Measurements from ENCODE around the gene TOR1B.
A peak's percentile ranks its signal among the peaks of the same experiment; 100 is the strongest.

Gene TOR1B

GRCh38 chr9:129826759-129827158, 23.8 kb downstream of the TOR1B start:
- TF ChIP-seq, protein P1, sequence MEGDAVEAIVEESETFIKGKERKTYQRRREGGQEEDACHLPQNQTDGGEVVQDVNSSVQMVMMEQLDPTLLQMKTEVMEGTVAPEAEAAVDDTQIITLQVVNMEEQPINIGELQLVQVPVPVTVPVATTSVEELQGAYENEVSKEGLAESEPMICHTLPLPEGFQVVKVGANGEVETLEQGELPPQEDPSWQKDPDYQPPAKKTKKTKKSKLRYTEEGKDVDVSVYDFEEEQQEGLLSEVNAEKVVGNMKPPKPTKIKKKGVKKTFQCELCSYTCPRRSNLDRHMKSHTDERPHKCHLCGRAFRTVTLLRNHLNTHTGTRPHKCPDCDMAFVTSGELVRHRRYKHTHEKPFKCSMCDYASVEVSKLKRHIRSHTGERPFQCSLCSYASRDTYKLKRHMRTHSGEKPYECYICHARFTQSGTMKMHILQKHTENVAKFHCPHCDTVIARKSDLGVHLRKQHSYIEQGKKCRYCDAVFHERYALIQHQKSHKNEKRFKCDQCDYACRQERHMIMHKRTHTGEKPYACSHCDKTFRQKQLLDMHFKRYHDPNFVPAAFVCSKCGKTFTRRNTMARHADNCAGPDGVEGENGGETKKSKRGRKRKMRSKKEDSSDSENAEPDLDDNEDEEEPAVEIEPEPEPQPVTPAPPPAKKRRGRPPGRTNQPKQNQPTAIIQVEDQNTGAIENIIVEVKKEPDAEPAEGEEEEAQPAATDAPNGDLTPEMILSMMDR (IDR thresholded peaks at IDR 0.05) = no peak
- Histone ChIP-seq H3K4me3 (no peak overlapping the region), H3K27ac (no peak overlapping the region)
- no peak for DNase-seq (ENCODE audit: low spot score)

GRCh38 chr9:129828051-129828450, 25.1 kb downstream of the TOR1B start:
- TF ChIP-seq, protein P1 (IDR thresholded peaks at IDR 0.05) = no peak
- H3K4me3 ChIP-seq = no peak overlapping the region
- DNase-seq (ENCODE audit: low spot score) = no peak
- no peak overlapping the region for H3K27ac ChIP-seq

DNA sequence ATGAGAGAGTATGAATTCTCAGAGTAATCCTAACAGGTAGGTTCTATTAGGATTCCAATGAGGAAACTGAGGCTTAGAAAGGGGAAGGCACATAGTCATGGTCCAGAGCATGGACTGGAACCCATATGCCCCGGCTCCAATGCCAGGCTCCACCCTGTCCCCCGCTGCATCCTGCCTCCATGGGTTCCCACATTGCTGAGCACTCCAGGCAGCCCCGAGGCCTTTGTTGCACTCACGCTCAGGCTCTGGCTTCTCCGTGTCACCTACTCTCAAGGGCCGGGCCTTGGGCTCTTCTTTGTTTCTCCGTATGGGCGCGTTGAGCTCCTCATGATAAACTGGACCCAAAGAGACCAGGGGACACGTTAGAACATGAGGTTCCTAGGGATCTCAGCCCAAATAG, 26.0 kb downstream of the TOR1B start:
- no peak for DNase-seq (ENCODE audit: low spot score)
- Histone ChIP-seq H3K27ac (no peak overlapping the region), H3K4me3 (no peak overlapping the region)
- TF ChIP-seq, protein P1 (IDR thresholded peaks at IDR 0.05) = no peak

GRCh38 chr9:129832982-129833381, 30.0 kb downstream of the TOR1B start:
- no peak for DNase-seq (ENCODE audit: low spot score)
- H3K4me3 ChIP-seq = no peak overlapping the region
- no peak overlapping the region for H3K27ac ChIP-seq
- TF ChIP-seq, protein P1 (IDR thresholded peaks at IDR 0.05) = no peak

DNA sequence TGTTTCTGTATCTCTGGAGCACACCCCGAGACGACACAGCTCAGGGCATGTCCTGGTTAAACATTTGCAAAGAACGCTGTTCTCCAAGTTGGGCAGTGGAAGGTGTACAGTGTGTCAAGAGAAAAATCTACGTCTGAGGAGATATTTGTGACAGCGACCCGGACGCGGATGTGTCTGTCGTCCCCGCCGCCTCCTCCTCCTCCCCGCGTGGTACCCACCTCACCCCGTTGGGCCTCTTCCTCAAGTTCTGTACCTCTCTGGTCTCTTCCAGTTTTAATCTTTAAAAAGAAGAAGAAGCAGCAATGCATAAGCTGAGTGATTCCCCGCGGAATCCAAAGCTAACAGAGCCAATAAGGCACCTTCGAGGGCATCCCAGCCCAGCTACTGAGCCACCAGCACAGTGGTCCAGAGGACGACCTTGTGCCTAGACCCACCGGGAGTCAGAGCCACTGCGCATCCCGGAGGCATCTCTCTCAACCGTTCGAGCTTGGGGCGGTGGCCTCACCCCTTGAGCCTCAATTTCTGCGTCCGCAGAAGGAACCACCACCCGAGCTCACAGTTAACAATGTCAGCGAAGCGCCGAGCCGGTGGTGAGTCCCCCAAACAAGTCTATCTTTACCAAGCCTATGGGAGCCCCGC, 31.6 kb downstream of the TOR1B start:
- Histone ChIP-seq H3K27ac (peak overlapping the region; percentile 91 to 96), H3K4me3 (peak overlapping the region; percentile 95)
- no peak for DNase-seq (ENCODE audit: low spot score)
- TF ChIP-seq, protein P1 (IDR thresholded peaks at IDR 0.05) = no peak

DNA sequence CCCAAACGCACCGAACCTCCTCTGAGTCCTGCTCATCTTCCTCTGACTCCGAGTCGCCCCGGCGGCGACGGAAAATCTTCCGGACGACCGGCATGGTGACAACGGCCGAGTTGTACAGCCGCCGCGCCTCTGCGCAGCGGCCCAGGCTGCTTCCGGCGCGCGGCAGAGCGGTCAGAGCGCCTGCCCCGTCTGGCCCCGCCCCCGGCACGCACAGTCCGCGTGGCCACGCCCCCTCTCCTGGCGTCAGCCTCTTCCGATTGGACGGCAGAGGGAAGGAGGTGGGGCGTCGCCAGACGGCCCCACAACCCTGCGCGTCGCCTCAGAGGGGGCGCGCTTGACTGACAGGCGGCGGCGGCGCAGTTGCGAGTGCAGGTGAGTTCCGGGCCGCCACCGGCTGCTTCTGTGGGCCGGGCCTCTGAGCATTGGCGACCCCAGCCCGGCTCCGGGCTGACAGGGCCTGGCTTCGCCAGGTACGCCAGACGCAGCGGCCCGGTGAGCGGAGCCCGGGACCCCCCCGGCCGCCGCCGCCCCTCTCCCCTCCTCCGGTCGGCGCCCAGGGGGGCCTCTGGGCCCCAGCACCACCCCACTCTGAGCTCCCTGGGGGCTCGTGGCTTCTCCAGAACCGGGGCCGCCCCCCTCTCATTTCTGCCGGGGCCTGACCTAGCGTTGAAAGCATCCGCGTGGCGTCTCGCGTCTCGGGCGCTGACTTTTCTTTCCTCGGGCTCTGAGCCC, 32.3 kb downstream of the TOR1B start, which contains the start of the genes C9orf78 and USP20:
Gene C9orf78 (minus strand): TSS at position 148 of the 732 bp plus-strand sequence. CDS start 54 bp downstream, at position 94.
Gene USP20 (plus strand): TSS at position 331 of the 732 bp plus-strand sequence. CDS start 17,098 bp downstream, outside the sequence.
- DNase-seq (ENCODE audit: low spot score) = peak; percentile 95
- Histone ChIP-seq H3K4me3 (peak within 1 kb of the TSS; percentile 95), H3K27ac (peak within 1 kb of the TSS; percentile 91 to 96)
- TF ChIP-seq, protein P1 (IDR thresholded peaks at IDR 0.05) = no peak
